K562 (cell line): ENCODE data around the gene CHMP2A. TPM values are rescaled to one million over a fixed set of nuclear protein-coding genes. Genes with fewer than 3 reads are reported as not detected.

Experiments used
- ATF1 ChIP-seq, 2 experiments: fragments of 450-650 bp in 1 of 2; IDR thresholded peaks; 2 replicates each; pipeline ENCODE4 v1.6.1; 2016; ENCODE audit warnings: missing compliant biosample characterization in 1 of 2, missing genetic modification characterization in 1 of 2
- EP300 ChIP-seq: IDR thresholded peaks from 2 replicates; pipeline ENCODE4 v1.6.1; 2012; ENCODE audit warnings: low read length, improper control_type of control experiment
- ETV5 ChIP-seq: sonication (generic); formaldehyde crosslinking; IDR thresholded peaks from 2 replicates; pipeline ENCODE4 v1.4.0; 2020; ENCODE audit warnings: low read depth, mild to moderate bottlenecking, missing genetic modification reagents
- GATA2 ChIP-seq: sonication (generic); formaldehyde crosslinking; IDR thresholded peaks from 2 replicates; pipeline ENCODE4 v1.4.0; 2020; ENCODE audit warnings: mild to moderate bottlenecking, missing genetic modification reagents
- HDAC1 ChIP-seq, 2 experiments: fragments of 450-650 bp; IDR thresholded peaks; 2 replicates each; pipeline ENCODE4 v1.6.1; 2016 to 2017; ENCODE audit warnings: inconsistent platforms in 1 of 2, mild to moderate bottlenecking in 1 of 2, moderate library complexity in 1 of 2
- HMGN3 ChIP-seq: IDR thresholded peaks from 2 replicates; pipeline ENCODE4 v1.6.1; 2011; ENCODE audit warnings: borderline replicate concordance, low read depth, mild to moderate bottlenecking, mixed read lengths, low read length; ENCODE audit not compliant: insufficient read length; ENCODE audit errors: extremely low read depth
- KDM4B ChIP-seq, 2 experiments: fragments of 450-650 bp in 1 of 2; sonication (generic) in 1 of 2; IDR thresholded peaks; 2 replicates each; pipeline ENCODE4 v1.6.1; 2016 to 2017; ENCODE audit warnings: borderline replicate concordance in 2 of 2, antibody characterized with exemption in 1 of 2, low read depth in 1 of 2, mild to moderate bottlenecking in 1 of 2
- MBD2 ChIP-seq: sonication (generic); IDR thresholded peaks from 2 replicates; pipeline ENCODE4 v1.6.1; 2016; ENCODE audit warnings: low read depth, borderline replicate concordance
- MEIS2 ChIP-seq: fragments of 450-650 bp; IDR thresholded peaks from 2 replicates; pipeline ENCODE4 v1.6.1; 2014; ENCODE audit warnings: mild to moderate bottlenecking; ENCODE audit not compliant: partially characterized antibody
- MYNN ChIP-seq, 2 experiments: sonication (generic); formaldehyde crosslinking in 1 of 2; IDR thresholded peaks; 2 replicates each; pipeline versions ENCODE4 v1.5.0 to v1.6.1; 2016 to 2020; ENCODE audit warnings: antibody characterized with exemption in 1 of 2, missing genetic modification reagents in 1 of 2
- NELFE ChIP-seq: IDR thresholded peaks from 2 replicates; pipeline ENCODE4 v1.6.1; 2011; ENCODE audit warnings: mild to moderate bottlenecking; ENCODE audit not compliant: insufficient read depth, insufficient read length
- NFIC ChIP-seq: fragments of 450-650 bp; IDR thresholded peaks from 2 replicates; pipeline ENCODE4 v1.6.1; 2017; ENCODE audit warnings: mild to moderate bottlenecking, inconsistent platforms
- NFYB ChIP-seq: IDR thresholded peaks from 2 replicates; pipeline ENCODE4 v1.6.1; 2011; ENCODE audit warnings: mild to moderate bottlenecking, moderate library complexity; ENCODE audit not compliant: insufficient read length; ENCODE audit errors: extremely low read depth
- RNF2 ChIP-seq: sonication (generic); IDR thresholded peaks from 2 replicates; pipeline ENCODE4 v1.6.1; 2016
- SOX6 ChIP-seq: fragments of 450-650 bp; IDR thresholded peaks from 2 replicates; pipeline ENCODE4 v1.6.1; 2014; ENCODE audit warnings: mild to moderate bottlenecking
- YY1 ChIP-seq, 3 experiments: IDR thresholded peaks; 2 replicates each; pipeline ENCODE4 v1.6.1; 2011; ENCODE audit warnings: low read length in 2 of 3, mild to moderate bottlenecking in 2 of 3, moderate library complexity in 2 of 3, borderline replicate concordance in 1 of 3, control low read depth in 1 of 3, low read depth in 1 of 3; ENCODE audit not compliant: insufficient read depth in 3 of 3, insufficient replicate concordance in 2 of 3, control insufficient read depth in 1 of 3, insufficient read length in 1 of 3; ENCODE audit errors: extremely low read depth in 1 of 3
- ZNF830 ChIP-seq: fragments of 250-450 bp; sonication (Bioruptor Pico); IDR thresholded peaks from 2 replicates; pipeline ENCODE4 v1.5.0; 2021; ENCODE audit warnings: mild to moderate bottlenecking
- polyA plus RNA-seq, 8 experiments: library from polyadenylated mRNA; depleted of rRNA in 4 of 8; stranded (reverse) in 5 of 8; unstranded in 3 of 8; fragments of >200 nt; fragmentation: Nextera tagmentation in 2 of 8; fragmentation: Illumina TruSeq in 1 of 8; extraction: Ambion mirVana in 2 of 8; extraction: Trizol in 1 of 8; gene quantifications; 2 replicates each; pipeline versions ENCODE4 v1.2.1 to v1.2.3, GENCODE V29; 2011 to 2014; ENCODE audit warnings: inconsistent platforms in 1 of 8, missing spikeins in 1 of 8
- total RNA-seq, 7 experiments: library from RNA; depleted of rRNA in 6 of 7; stranded (reverse); fragments of >200 nt in 6 of 7; fragmentation: Illumina TruSeq in 2 of 7; extraction: Trizol in 2 of 7; gene quantifications; 2 replicates each; pipeline versions ENCODE4 v1.2.1 to v1.2.3, GENCODE V29; 2011 to 2021; ENCODE audit warnings: low replicate concordance in 1 of 7
- TF ChIP-seq, protein P1 (sequence below): fragments of 150-350 bp; conservative IDR thresholded peaks from 2 replicates; pipeline ENCODE4 v1.6.1; 2014; ENCODE audit warnings: low read length
- TF ChIP-seq, protein P2 (sequence below): fragments of 450-650 bp; IDR thresholded peaks from 2 replicates; pipeline ENCODE4 v1.7.1; 2018; ENCODE audit warnings: mild to moderate bottlenecking, low read depth; ENCODE audit not compliant: partially characterized antibody

CHMP2A gene
- total and polyA plus RNA-seq, 9 of the 15 experiments (the other 6 are each of a cell fraction or from before 2014, with no cell fraction given), result 57.6 to 159 (median 87.2) TPM

DNA sequence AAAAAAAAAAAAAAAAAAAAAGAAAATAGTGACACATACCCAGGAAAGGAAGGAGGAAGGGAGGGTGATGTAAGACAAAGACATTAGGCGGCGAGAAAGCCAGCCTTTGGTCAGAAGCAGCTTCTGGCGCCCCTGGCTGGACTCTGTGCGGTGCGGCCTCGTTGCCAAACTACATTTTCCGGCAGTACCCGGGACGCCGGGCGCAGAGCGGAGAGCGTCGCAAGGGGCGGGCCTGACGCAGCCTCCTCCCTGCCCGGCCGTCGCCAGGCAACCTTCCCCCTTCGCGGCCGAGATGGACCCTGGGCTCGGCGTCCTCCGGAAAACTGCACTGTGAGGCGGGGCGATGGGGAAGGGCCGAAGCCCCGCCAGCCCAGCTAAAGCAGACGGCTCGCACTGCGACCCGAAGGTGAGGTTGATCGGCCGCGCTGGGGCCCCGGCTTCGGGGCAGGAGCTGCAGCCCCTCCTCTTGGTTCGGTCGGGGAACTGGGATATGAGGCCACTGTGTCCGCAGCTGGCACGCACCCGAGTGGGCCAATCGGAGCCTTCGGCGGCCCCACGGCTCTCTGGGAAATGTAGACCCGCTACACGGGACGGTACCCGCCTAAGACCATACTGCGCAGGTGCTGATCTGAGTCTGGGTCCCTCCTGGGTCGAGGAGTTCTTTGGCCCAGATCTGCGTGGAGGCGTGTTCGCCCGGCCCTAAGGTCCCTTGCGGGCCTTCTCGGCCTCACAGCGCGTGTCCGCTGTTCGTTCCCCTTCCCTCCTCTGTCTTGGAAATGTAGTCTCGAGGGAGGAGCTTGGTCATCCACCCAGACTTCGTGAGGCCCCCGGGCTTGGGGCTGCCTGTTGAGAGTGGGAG lies 20.5 kb upstream of the CHMP2A start (continued):
- TF ChIP-seq, protein P1, sequence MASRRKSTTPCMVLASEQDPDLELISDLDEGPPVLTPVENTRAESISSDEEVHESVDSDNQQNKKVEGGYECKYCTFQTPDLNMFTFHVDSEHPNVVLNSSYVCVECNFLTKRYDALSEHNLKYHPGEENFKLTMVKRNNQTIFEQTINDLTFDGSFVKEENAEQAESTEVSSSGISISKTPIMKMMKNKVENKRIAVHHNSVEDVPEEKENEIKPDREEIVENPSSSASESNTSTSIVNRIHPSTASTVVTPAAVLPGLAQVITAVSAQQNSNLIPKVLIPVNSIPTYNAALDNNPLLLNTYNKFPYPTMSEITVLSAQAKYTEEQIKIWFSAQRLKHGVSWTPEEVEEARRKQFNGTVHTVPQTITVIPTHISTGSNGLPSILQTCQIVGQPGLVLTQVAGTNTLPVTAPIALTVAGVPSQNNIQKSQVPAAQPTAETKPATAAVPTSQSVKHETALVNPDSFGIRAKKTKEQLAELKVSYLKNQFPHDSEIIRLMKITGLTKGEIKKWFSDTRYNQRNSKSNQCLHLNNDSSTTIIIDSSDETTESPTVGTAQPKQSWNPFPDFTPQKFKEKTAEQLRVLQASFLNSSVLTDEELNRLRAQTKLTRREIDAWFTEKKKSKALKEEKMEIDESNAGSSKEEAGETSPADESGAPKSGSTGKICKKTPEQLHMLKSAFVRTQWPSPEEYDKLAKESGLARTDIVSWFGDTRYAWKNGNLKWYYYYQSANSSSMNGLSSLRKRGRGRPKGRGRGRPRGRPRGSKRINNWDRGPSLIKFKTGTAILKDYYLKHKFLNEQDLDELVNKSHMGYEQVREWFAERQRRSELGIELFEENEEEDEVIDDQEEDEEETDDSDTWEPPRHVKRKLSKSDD, result 0 out of 2 replicates have a peak, but pooled peaks have one; percentile 44
- peak in 2 of 3 experiments; percentile 41 to 52 for TF ChIP-seq YY1 (IDR thresholded peaks at IDR 0.05; ENCODE audit: borderline replicate concordance in 1 of 3, control insufficient read depth in 1 of 3, extremely low read depth in 1 of 3, insufficient read depth in 3 of 3, insufficient read length in 1 of 3, insufficient replicate concordance in 2 of 3, low read depth in 1 of 3, low read length in 2 of 3)
- TF ChIP-seq KDM4B (IDR thresholded peaks at IDR 0.05; ENCODE audit: borderline replicate concordance in 2 of 2, low read depth in 1 of 2), result no peak
- peak in 1 of 2 experiments; percentile 75; a peak in 2 of 4 replicates for TF ChIP-seq HDAC1 (IDR thresholded peaks at IDR 0.05)
- peak; percentile 78 for TF ChIP-seq ATF1 (CRISPR knock-in tag; IDR thresholded peaks at IDR 0.05)
- peak; percentile 98 for TF ChIP-seq ATF1 (tag; IDR thresholded peaks at IDR 0.05)
- TF ChIP-seq GATA2 (CRISPR knock-in tag), result no peak
- peak; percentile 76 for TF ChIP-seq HMGN3
- TF ChIP-seq, protein P2, sequence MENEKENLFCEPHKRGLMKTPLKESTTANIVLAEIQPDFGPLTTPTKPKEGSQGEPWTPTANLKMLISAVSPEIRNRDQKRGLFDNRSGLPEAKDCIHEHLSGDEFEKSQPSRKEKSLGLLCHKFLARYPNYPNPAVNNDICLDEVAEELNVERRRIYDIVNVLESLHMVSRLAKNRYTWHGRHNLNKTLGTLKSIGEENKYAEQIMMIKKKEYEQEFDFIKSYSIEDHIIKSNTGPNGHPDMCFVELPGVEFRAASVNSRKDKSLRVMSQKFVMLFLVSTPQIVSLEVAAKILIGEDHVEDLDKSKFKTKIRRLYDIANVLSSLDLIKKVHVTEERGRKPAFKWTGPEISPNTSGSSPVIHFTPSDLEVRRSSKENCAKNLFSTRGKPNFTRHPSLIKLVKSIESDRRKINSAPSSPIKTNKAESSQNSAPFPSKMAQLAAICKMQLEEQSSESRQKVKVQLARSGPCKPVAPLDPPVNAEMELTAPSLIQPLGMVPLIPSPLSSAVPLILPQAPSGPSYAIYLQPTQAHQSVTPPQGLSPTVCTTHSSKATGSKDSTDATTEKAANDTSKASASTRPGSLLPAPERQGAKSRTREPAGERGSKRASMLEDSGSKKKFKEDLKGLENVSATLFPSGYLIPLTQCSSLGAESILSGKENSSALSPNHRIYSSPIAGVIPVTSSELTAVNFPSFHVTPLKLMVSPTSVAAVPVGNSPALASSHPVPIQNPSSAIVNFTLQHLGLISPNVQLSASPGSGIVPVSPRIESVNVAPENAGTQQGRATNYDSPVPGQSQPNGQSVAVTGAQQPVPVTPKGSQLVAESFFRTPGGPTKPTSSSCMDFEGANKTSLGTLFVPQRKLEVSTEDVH, result peak; percentile 81
- peak; percentile 7 for TF ChIP-seq MEIS2
- TF ChIP-seq MBD2, result peak; percentile 77
- no peak for TF ChIP-seq NELFE
- 0 out of 2 replicates have a peak, but pooled peaks have one; percentile 13 for TF ChIP-seq ZNF830 (CRISPR knock-in tag)
- peak; percentile 13 for TF ChIP-seq RNF2
- TF ChIP-seq NFIC, result peak; percentile 33; the same call in 1 of the 2 replicates
- TF ChIP-seq NFYB, result peak; percentile 81
- TF ChIP-seq ETV5, result peak; percentile 67; the same call in 1 of the 2 replicates
- peak; percentile 2; the same call in 1 of the 2 replicates for TF ChIP-seq MYNN (IDR thresholded peaks at IDR 0.05)
- TF ChIP-seq MYNN (CRISPR knock-in tag; IDR thresholded peaks at IDR 0.05), result no peak
- TF ChIP-seq SOX6, result 0 out of 2 replicates have a peak, but pooled peaks have one; percentile 24
- no peak; the same call in 1 of the 2 replicates for TF ChIP-seq EP300
